Measurements from ENCODE around the gene ANKMY1.

The ANKMY1 gene

GRCh38 chr2:240434728-240435456, 122.9 kb downstream of the ANKMY1 start (continued):
- no peak for TF ChIP-seq ZBTB10 (tag by site-specific recombination; IDR thresholded peaks at IDR 0.05)
- no peak for TF ChIP-seq ZNF449 (tag by site-specific recombination; IDR thresholded peaks at IDR 0.05)
- TF ChIP-seq ZNF175 (tag by site-specific recombination; IDR thresholded peaks at IDR 0.05), result no peak
- TF ChIP-seq ZSCAN23 (tag by site-specific recombination; IDR thresholded peaks at IDR 0.05), result no peak
- TF ChIP-seq ZNF510 (tag by site-specific recombination; IDR thresholded peaks at IDR 0.05; ENCODE audit: insufficient replicate concordance), result no peak
- no peak for TF ChIP-seq GLI2 (tag by site-specific recombination; IDR thresholded peaks at IDR 0.05; ENCODE audit: borderline replicate concordance, low read depth)
- TF ChIP-seq ZNF626 (tag by site-specific recombination; IDR thresholded peaks at IDR 0.05), result no peak
- TF ChIP-seq ZSCAN4 (tag by site-specific recombination; IDR thresholded peaks at IDR 0.05), result no peak
- no peak for TF ChIP-seq ZNF146 (tag by site-specific recombination; IDR thresholded peaks at IDR 0.05)
- no peak for TF ChIP-seq OSR2 (tag by site-specific recombination; IDR thresholded peaks at IDR 0.05)
- no peak for TF ChIP-seq ZNF843 (tag by site-specific recombination; IDR thresholded peaks at IDR 0.05)
- TF ChIP-seq ZBTB8A (tag by site-specific recombination; IDR thresholded peaks at IDR 0.05), result peak; percentile 44; the same call in 1 of the 2 replicates
- TF ChIP-seq PRDM1 (tag by site-specific recombination; IDR thresholded peaks at IDR 0.05), result no peak
- no peak for TF ChIP-seq ZNF558 (tag by site-specific recombination; IDR thresholded peaks at IDR 0.05)
- no peak for TF ChIP-seq ZNF140 (tag by site-specific recombination; IDR thresholded peaks at IDR 0.05)
- TF ChIP-seq ZBTB11 (tag by site-specific recombination; conservative IDR thresholded peaks at IDR 0.05; ENCODE audit: low read depth), result no peak; the same call in 1 of the 2 replicates
- peak; percentile 85 for TF ChIP-seq SCRT2 (tag by site-specific recombination; IDR thresholded peaks at IDR 0.05)
- TF ChIP-seq ZNF560 (tag by site-specific recombination; IDR thresholded peaks at IDR 0.05; ENCODE audit: borderline replicate concordance), result no peak
- TF ChIP-seq ZNF391 (tag by site-specific recombination; IDR thresholded peaks at IDR 0.05; ENCODE audit: borderline replicate concordance, low read depth), result no peak
- TF ChIP-seq MYNN (tag by site-specific recombination; IDR thresholded peaks at IDR 0.05; ENCODE audit: borderline replicate concordance), result no peak
- no peak for TF ChIP-seq ZNF837 (tag by site-specific recombination; IDR thresholded peaks at IDR 0.05)
- TF ChIP-seq ZNF501 (tag by site-specific recombination; IDR thresholded peaks at IDR 0.05), result no peak
- no peak for TF ChIP-seq ZSCAN5A (tag by site-specific recombination; IDR thresholded peaks at IDR 0.05)
- TF ChIP-seq KLF9 (tag by site-specific recombination; IDR thresholded peaks at IDR 0.05; ENCODE audit: low read depth), result peak; percentile 49; the same call in 1 of the 2 replicates
- TF ChIP-seq ZXDB (tag by site-specific recombination; IDR thresholded peaks at IDR 0.05), result no peak
- TF ChIP-seq ZNF645 (tag by site-specific recombination; IDR thresholded peaks at IDR 0.05), result no peak
- no peak for TF ChIP-seq ZNF621 (tag by site-specific recombination; IDR thresholded peaks at IDR 0.05)

Measured in HEK293 (cell line).